K562 (cell line): Measurements from ENCODE around the gene RPE. TPM values are rescaled to one million over a fixed set of nuclear protein-coding genes. Genes with fewer than 3 reads are reported as not detected.

Source experiments
- AFF4 ChIP-seq: sonication (generic); formaldehyde crosslinking; IDR thresholded peaks from 2 replicates; pipeline ENCODE4 v1.8.0; 2023; ENCODE audit warnings: mild to moderate bottlenecking, missing genetic modification reagents
- CHD1 ChIP-seq: fragments of 200-600 bp; sonication (generic); IDR thresholded peaks from one replicate; pipeline ENCODE4 v1.6.1; 2012; ENCODE audit warnings: mild to moderate bottlenecking, moderate library complexity, low read length, inconsistent platforms
- FIP1L1 ChIP-seq: fragments of 200-400 bp; formaldehyde crosslinking; IDR thresholded peaks from 2 replicates; pipeline ENCODE4 v1.6.1; 2018; ENCODE audit warnings: mild to moderate bottlenecking, low read depth, low read length; ENCODE audit not compliant: poor library complexity, severe bottlenecking
- FOXO4 ChIP-seq: fragments of 450-650 bp; formaldehyde crosslinking; IDR thresholded peaks from 2 replicates; pipeline ENCODE4 v1.4.0; 2020; ENCODE audit warnings: mild to moderate bottlenecking, moderate library complexity
- GABPB2 ChIP-seq: fragments of 250-450 bp; sonication (Bioruptor Pico); conservative IDR thresholded peaks from 2 replicates; pipeline ENCODE4 v1.5.1; 2021; ENCODE audit warnings: mild to moderate bottlenecking
- HEY1 ChIP-seq: fragments of 250-450 bp; sonication (Bioruptor Pico); IDR thresholded peaks from 2 replicates; pipeline ENCODE4 v1.5.0; 2020; ENCODE audit warnings: mild to moderate bottlenecking, moderate library complexity, borderline replicate concordance
- HMBOX1 ChIP-seq: sonication (generic); IDR thresholded peaks from 2 replicates; pipeline ENCODE4 v1.6.1; 2016
- IFI16 ChIP-seq: fragments of 250-450 bp; sonication (Bioruptor Pico); IDR thresholded peaks from 2 replicates; pipeline ENCODE4 v2.1.2; 2022; ENCODE audit warnings: mild to moderate bottlenecking, inconsistent platforms
- MAX ChIP-seq: sonication (generic); formaldehyde crosslinking; IDR thresholded peaks from 2 replicates; pipeline ENCODE4 v1.9.0; 2022; ENCODE audit warnings: mild to moderate bottlenecking, missing genetic modification reagents
- MTA1 ChIP-seq: fragments of 450-650 bp; IDR thresholded peaks from 2 replicates; pipeline ENCODE4 v1.6.1; 2017; ENCODE audit warnings: borderline replicate concordance
- NONO ChIP-seq, 2 experiments: fragments of 200-400 bp in 1 of 2; fragments of 450-650 bp in 1 of 2; formaldehyde crosslinking in 1 of 2; IDR thresholded peaks; 2 replicates each; pipeline ENCODE4 v1.6.1; 2017; ENCODE audit warnings: low read depth in 2 of 2, mild to moderate bottlenecking in 2 of 2, moderate library complexity in 2 of 2, low read length in 1 of 2
- NUFIP1 ChIP-seq: fragments of 450-650 bp; IDR thresholded peaks from 2 replicates; pipeline ENCODE4 v1.6.1; 2018; ENCODE audit not compliant: partially characterized antibody
- RBBP5 ChIP-seq: fragments of 200-600 bp; sonication (generic); IDR thresholded peaks from 2 replicates; pipeline ENCODE4 v1.6.1; 2012; ENCODE audit warnings: borderline replicate concordance, mild to moderate bottlenecking, low read length, control low read depth, inconsistent platforms; ENCODE audit not compliant: insufficient read depth, poor library complexity, severe bottlenecking
- SETDB1 ChIP-seq: IDR thresholded peaks from one replicate; pipeline ENCODE4 v1.6.1; 2012; ENCODE audit warnings: low read length, control low read depth, inconsistent platforms
- SOX6 ChIP-seq: fragments of 450-650 bp; IDR thresholded peaks from 2 replicates; pipeline ENCODE4 v1.6.1; 2014; ENCODE audit warnings: mild to moderate bottlenecking
- THRB ChIP-seq: fragments of 450-650 bp; formaldehyde crosslinking; conservative IDR thresholded peaks from 2 replicates; pipeline ENCODE4 v1.4.0; 2022; ENCODE audit warnings: mild to moderate bottlenecking, missing genetic modification characterization
- XRCC5 ChIP-seq: fragments of 200-400 bp; formaldehyde crosslinking; IDR thresholded peaks from 2 replicates; pipeline ENCODE4 v1.6.1; 2017; ENCODE audit warnings: low read depth, mild to moderate bottlenecking, low read length
- ZNF354B ChIP-seq: fragments of 250-450 bp; sonication (Bioruptor Pico); IDR thresholded peaks from 2 replicates; pipeline ENCODE4 v1.4.0; 2020
- ZNF644 ChIP-seq: fragments of 200-800 bp; sonication (Bioruptor generic); IDR thresholded peaks from 2 replicates; pipeline ENCODE4 v1.6.1; 2016; ENCODE audit warnings: low read depth, missing genetic modification characterization, missing compliant biosample characterization
- polyA plus RNA-seq, 8 experiments: library from polyadenylated mRNA; depleted of rRNA in 4 of 8; stranded (reverse) in 5 of 8; unstranded in 3 of 8; fragments of >200 nt; fragmentation: Nextera tagmentation in 2 of 8; fragmentation: Illumina TruSeq in 1 of 8; extraction: Ambion mirVana in 2 of 8; extraction: Trizol in 1 of 8; gene quantifications; 2 replicates each; pipeline versions ENCODE4 v1.2.1 to v1.2.3, GENCODE V29; 2011 to 2014; ENCODE audit warnings: inconsistent platforms in 1 of 8, missing spikeins in 1 of 8
- total RNA-seq, 7 experiments: library from RNA; depleted of rRNA in 6 of 7; stranded (reverse); fragments of >200 nt in 6 of 7; fragmentation: Illumina TruSeq in 2 of 7; extraction: Trizol in 2 of 7; gene quantifications; 2 replicates each; pipeline versions ENCODE4 v1.2.1 to v1.2.3, GENCODE V29; 2011 to 2021; ENCODE audit warnings: low replicate concordance in 1 of 7
- TF ChIP-seq, protein P1 (sequence below): fragments of 450-650 bp; formaldehyde crosslinking; IDR thresholded peaks from 2 replicates; pipeline ENCODE4 v1.4.0; 2020; ENCODE audit warnings: mild to moderate bottlenecking, mixed read lengths

RPE gene
- total and polyA plus RNA-seq, 9 of the 15 experiments (the other 6 are each of a cell fraction or from before 2014, with no cell fraction given): 33.5 to 65.3 (median 50.4) TPM

DNA sequence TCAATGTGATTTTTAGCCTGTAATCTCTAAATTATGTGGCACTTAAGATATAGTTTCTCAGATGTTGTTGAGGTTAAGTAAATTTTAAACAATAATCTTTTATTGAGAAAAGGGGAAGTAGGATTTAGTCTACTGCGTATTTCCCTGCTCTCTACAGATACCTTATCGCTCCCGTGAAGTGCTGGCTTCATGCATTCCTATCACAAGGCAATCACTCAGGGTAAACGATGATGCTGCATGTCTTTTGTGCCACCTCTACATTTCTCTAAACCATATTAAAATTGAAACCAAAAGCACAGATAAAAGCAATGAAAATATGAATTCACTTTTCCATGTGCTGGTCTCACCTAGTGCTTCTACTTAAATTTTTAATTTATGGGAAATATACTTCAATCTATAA is 14.4 kb upstream of the RPE start (continued):
- TF ChIP-seq FOXO4: no peak
- peak; percentile 37; the same call in 1 of the 2 replicates for TF ChIP-seq MTA1
- no peak for TF ChIP-seq SETDB1
- no peak for TF ChIP-seq GABPB2
- TF ChIP-seq, protein P1, sequence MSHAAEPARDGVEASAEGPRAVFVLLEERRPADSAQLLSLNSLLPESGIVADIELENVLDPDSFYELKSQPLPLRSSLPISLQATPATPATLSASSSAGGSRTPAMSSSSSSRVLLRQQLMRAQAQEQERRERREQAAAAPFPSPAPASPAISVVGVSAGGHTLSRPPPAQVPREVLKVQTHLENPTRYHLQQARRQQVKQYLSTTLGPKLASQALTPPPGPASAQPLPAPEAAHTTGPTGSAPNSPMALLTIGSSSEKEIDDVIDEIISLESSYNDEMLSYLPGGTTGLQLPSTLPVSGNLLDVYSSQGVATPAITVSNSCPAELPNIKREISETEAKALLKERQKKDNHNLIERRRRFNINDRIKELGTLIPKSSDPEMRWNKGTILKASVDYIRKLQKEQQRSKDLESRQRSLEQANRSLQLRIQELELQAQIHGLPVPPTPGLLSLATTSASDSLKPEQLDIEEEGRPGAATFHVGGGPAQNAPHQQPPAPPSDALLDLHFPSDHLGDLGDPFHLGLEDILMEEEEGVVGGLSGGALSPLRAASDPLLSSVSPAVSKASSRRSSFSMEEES (CRISPR knock-in tag): no peak
- no peak for TF ChIP-seq NUFIP1
- TF ChIP-seq THRB: no peak
- TF ChIP-seq HEY1 (CRISPR knock-in tag): no peak
- TF ChIP-seq NONO (IDR thresholded peaks at IDR 0.05; ENCODE audit: low read depth in 2 of 2, low read length in 1 of 2): no peak
- no peak for TF ChIP-seq AFF4 (CRISPR knock-in tag)
- no peak for TF ChIP-seq MAX (CRISPR knock-in tag)
- no peak for TF ChIP-seq CHD1
- no peak for TF ChIP-seq FIP1L1
- no peak for TF ChIP-seq RBBP5
- no peak for TF ChIP-seq XRCC5
- TF ChIP-seq ZNF644: no peak
- TF ChIP-seq SOX6: peak; percentile 85
- TF ChIP-seq HMBOX1: no peak
- TF ChIP-seq ZNF354B (CRISPR knock-in tag): no peak
- TF ChIP-seq IFI16 (CRISPR knock-in tag): no peak
